Measurements from ENCODE around the gene PPHLN1.
"Not testable (repeated sequence)": the region's sequence is repeated elsewhere in the genome, so short reads cannot be mapped to it uniquely, and the experiment has no call there.

The PPHLN1 gene

GRCh38 chr12:42373669-42374068, 47.7 kb downstream of the PPHLN1 start:
- no peak for DNase-seq

GRCh38 chr12:42380733-42381132, 54.8 kb downstream of the PPHLN1 start:
- DNase-seq: no peak

- peak; percentile 50 for DNase-seq
Measured at GRCh38 chr12:42382013-42382696, 56.2 kb downstream of the PPHLN1 start.

- DNase-seq: no peak
Measured at GRCh38 chr12:42385326-42385841, 59.4 kb downstream of the PPHLN1 start.

GRCh38 chr12:42386308-42386707, 60.3 kb downstream of the PPHLN1 start:
- DNase-seq: no peak

GRCh38 chr12:42388086-42388485, 62.1 kb downstream of the PPHLN1 start:
- DNase-seq: not testable (repeated sequence)

GRCh38 chr12:42394429-42394828, 68.5 kb downstream of the PPHLN1 start:
- no peak for DNase-seq

GRCh38 chr12:42396473-42397259, 70.7 kb downstream of the PPHLN1 start:
- no peak for DNase-seq

GRCh38 chr12:42402821-42403411, 76.9 kb downstream of the PPHLN1 start:
- DNase-seq: no peak

GRCh38 chr12:42407306-42407705, 81.3 kb downstream of the PPHLN1 start:
- DNase-seq: no peak

- no peak for DNase-seq
Measured at GRCh38 chr12:42409471-42409870, 83.5 kb downstream of the PPHLN1 start.

GRCh38 chr12:42410340-42410739, 84.4 kb downstream of the PPHLN1 start:
- no peak for DNase-seq

- DNase-seq: no peak
Measured at GRCh38 chr12:42420395-42420794, 94.4 kb downstream of the PPHLN1 start.

- DNase-seq: peak; percentile 16
Measured at GRCh38 chr12:42421844-42422779, 96.1 kb downstream of the PPHLN1 start.

- DNase-seq: peak; percentile 5
Measured at GRCh38 chr12:42422785-42423184, 96.8 kb downstream of the PPHLN1 start.

GRCh38 chr12:42426746-42427145, 100.8 kb downstream of the PPHLN1 start:
- DNase-seq: peak; percentile 19

- no peak for DNase-seq
Measured at GRCh38 chr12:42428850-42429249, 102.9 kb downstream of the PPHLN1 start.

- DNase-seq: no peak
Measured at GRCh38 chr12:42432517-42433140, 106.7 kb downstream of the PPHLN1 start.

- no peak for DNase-seq
Measured at GRCh38 chr12:42440608-42441007, 114.6 kb downstream of the PPHLN1 start.

GRCh38 chr12:42442311-42442759, 116.4 kb downstream of the PPHLN1 start:
- DNase-seq: no peak

- no peak for DNase-seq
Measured at GRCh38 chr12:42442888-42443287, 116.9 kb downstream of the PPHLN1 start.

All from suppressor macrophage treated with lipopolysaccharide for 4 hours (primary cell).